ENCODE data around the gene CAMSAP2.
A peak's percentile ranks its signal among the peaks of the same experiment; 100 is the strongest.

The CAMSAP2 gene

DNA sequence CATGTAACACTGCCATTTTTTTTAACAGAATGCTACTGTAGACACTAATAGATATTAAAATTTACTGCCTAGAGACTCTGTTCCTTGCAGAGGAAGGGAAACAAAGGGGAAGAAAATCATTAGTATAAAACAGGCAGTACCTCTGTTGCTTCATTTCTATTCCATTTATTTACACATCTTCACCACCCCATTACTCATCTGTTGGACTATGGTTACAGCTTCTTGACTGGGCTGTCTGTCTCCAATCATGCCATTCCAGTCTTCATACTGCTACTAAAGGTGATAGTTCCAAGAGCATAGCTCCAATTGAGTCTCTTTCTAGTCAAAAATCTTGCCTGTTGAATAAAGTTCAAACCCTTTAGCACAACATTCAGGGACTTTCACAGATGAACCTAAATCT lies 111.9 kb downstream of the CAMSAP2 start:
- no peak overlapping the region for H3K4me3 ChIP-seq (ENCODE audit: control insufficient read depth, low read depth, low read length)
- no peak for DNase-seq (ENCODE audit: low read depth)
- TF ChIP-seq CTCF (conservative IDR thresholded peaks at IDR 0.05; ENCODE audit: control insufficient read depth, insufficient read depth, low read depth, low read length): no peak

DNA sequence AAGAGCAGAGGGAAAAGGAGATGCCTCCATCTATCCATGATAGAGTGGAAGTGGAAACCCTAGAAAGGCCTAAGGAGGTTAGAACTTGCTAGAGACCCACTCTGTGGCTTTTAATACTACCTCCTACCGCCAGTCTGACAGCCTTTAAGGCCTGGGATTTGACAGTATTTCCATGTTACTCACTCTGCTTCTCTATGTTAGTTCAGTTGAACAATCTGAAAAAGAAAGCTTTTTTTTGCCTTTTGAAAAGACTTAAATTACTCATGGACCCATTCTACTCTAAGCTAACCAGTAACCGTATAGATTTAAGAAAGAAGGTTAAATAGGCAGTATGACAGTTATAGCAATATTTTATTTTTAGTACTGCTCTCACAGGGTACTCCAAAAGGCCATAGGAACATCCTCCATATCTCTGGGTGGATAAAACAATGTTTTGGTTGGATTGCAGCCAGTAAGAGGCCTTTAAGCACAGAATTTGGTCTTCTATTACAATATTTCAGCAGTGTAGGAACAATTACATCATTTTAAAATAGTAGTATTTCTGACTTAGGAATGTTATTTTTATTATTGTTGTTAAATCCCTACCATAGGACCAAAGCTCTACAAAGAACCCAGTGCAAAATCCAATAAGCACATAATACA lies 118.1 kb downstream of the CAMSAP2 start:
- TF ChIP-seq CTCF (conservative IDR thresholded peaks at IDR 0.05; ENCODE audit: control insufficient read depth, insufficient read depth, low read depth, low read length): no peak
- no peak overlapping the region for H3K4me3 ChIP-seq (ENCODE audit: control insufficient read depth, low read depth, low read length)
- peak; percentile 38 for DNase-seq (ENCODE audit: low read depth)

DNA sequence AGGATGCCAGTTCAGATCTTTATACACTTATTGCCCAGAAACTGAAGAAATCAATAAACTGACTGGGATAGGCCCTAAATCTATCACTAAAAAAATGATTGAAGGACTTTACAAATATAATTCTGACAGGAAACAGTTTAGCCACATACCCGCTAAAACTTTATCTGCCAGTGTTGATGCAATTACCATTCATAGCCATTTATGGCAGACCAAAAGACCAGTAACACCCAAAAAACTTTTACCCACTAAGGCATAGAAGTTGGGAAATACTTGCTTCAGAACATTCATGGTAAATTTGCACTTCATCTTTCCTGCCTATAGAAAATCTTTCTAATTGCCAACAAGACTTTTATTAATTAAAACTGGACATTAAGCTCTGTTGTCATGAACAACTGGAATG lies 119.1 kb downstream of the CAMSAP2 start:
- no peak for DNase-seq (ENCODE audit: low read depth)
- H3K4me3 ChIP-seq (ENCODE audit: control insufficient read depth, low read depth, low read length): no peak overlapping the region
- no peak for TF ChIP-seq CTCF (conservative IDR thresholded peaks at IDR 0.05; ENCODE audit: control insufficient read depth, insufficient read depth, low read depth, low read length)

GRCh38 chr1:200861937-200862647 lies 123.4 kb downstream of the CAMSAP2 start:
- no peak for TF ChIP-seq CTCF (conservative IDR thresholded peaks at IDR 0.05; ENCODE audit: control insufficient read depth, insufficient read depth, low read depth, low read length)

GRCh38 chr1:200862713-200863415 lies 124.2 kb downstream of the CAMSAP2 start:
- no peak overlapping the region for H3K4me3 ChIP-seq (ENCODE audit: control insufficient read depth, low read depth, low read length)
- TF ChIP-seq CTCF (conservative IDR thresholded peaks at IDR 0.05; ENCODE audit: control insufficient read depth, insufficient read depth, low read depth, low read length): no peak
- DNase-seq (ENCODE audit: low read depth): peak; percentile 15

More at GRCh38 chr1:200861937-200862647, 123.4 kb downstream of the CAMSAP2 start:
- no peak overlapping the region for H3K4me3 ChIP-seq (ENCODE audit: control insufficient read depth, low read depth, low read length)
- no peak for DNase-seq (ENCODE audit: low read depth)

DNA sequence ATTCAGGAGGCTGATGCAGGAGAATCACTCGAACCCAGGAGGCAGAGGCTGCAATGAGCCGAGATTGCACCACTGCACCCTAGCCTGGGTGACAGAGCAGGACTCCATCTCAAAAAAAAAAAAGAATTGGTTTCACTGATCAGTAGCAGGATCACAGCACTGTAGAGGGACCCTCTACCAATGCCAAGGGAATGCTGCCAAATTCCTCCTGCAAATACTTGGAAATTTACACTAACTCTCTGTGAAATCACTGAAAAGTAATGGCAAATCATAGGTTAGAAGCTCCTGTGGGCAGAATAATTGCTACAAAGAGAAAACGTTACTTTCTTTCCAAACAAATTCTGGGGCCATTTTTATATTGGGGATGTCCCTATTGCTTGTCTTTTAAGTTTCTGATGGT lies 127.4 kb downstream of the CAMSAP2 start:
- no peak for TF ChIP-seq CTCF (conservative IDR thresholded peaks at IDR 0.05; ENCODE audit: control insufficient read depth, insufficient read depth, low read depth, low read length)
- no peak for DNase-seq (ENCODE audit: low read depth)

More for the DNA sequence above, 127.4 kb downstream of the CAMSAP2 start:
- H3K4me3 ChIP-seq (ENCODE audit: control insufficient read depth, low read depth, low read length): no peak overlapping the region
